ENCODE data around the gene ATP8A2.

Gene ATP8A2

GRCh38 chr13:25733696-25734435 lies 362.1 kb downstream of the ATP8A2 start:
- no peak for DNase-seq

DNA sequence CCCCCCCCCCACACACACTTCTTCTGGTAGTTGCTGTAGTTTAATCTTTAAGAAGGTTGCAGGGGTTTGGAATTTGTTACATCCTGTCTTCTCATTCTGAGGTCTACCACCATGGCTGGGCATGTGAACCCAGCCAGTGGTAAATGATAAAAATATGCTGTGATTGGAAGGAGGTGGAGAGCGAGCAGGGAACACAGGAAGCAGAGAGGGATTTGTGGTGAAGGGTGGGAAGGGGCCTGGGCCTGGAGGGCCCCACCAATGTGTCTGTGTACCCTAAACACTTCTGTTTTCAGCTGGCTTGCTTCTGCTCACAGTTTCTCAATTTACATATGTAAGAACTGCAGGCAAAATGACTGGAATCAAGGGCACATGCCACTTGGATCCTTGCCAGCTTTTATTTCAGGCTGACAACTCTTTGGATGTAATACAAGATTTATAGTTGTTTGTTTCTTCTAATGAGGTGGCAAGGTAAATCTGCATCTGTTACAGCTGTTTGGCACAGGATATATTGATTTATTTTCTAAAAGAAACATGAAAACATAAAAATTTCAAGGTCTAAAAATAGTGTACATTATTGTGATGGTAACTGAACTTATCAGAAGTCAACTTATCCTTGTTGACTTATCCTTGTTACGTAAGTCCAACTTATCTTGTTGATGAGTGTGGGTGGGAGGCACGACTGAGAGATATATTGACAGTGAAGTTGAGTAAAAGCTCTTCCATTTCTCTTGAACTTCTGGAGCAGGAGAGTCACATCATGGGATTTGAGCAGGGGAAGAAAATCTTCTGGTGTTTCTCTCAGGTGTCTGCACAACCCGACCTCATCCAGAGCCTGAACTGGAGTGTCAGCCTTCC lies 366.8 kb downstream of the ATP8A2 start:
- peak; percentile 67 for DNase-seq

DNA sequence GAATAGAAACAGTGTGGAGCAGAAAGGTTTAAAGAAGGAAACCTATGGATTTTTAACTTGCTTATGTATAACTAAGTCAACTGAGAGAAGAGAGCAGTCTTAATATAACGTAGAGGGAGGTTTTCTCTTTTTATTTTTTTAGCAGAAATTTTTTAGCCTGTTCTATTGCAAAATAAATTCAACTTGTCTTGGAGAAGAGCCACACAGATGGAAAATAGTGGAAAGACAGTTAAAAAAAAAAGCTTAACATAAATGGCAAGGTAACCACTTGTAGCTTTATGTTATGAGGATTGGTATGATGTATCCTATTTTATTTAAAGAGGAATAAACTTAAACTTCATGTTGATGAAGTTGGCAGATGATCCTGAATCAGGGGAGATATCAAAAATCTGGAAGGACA lies 367.6 kb downstream of the ATP8A2 start:
- no peak for DNase-seq

DNA sequence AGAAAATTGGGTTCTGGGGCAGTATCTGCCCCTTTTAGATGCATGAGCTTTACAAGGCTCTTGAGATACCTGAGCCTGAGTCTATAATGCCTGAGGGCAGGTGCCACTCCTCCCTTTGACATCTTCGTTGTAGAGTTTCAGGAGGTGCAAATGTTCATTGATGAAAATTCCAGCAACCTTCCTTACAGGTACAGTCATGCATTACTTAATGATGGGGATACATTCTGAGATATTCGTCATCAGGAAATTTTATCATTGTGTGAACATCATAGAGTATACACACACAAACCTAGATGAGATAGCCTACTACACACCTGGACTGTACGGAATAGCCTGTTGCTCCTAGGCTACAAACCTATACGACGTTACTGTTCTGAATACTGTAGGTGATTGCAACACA lies 370.0 kb downstream of the ATP8A2 start:
- no peak for DNase-seq

DNA sequence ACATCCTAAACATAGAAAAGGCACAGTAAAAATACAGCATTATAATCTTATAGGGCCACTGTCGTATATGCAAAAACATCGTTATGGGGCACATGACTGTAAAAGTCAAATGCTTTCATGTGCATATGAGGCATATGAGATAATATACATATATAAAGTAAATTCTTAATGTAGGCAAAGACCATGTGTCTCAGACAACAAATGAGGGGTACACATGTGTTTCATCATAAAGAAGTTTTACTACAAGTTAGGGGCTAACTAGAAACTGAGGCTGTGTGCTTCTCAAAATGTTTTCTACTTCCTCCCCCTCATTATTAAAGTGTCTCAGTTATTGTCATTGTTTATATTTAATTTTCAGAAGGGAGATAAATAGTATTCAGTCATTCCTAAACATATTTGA lies 370.4 kb downstream of the ATP8A2 start:
- DNase-seq: no peak

- no peak for DNase-seq
These were observed 371.6 kb downstream of the ATP8A2 start for GRCh38 chr13:25743421-25743820.

DNA sequence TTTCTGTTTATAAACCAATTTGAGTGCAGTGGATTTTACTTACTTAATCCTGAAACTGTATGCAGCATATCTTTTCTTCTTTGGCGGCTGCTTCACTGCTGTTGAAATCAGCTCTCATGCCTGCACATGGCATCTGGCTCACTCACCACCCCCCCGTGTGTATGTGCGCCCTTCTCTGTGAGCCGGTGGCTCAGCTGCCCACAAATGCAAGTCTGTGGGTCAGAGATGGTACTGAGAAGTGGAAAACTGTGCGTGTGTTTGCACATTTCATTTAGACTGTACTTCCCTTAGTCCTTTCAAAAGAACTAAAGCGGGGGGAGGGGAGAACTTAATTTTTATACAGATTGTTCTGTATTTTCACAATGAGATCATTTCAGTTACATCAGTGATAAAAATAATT lies 372.4 kb downstream of the ATP8A2 start:
- no peak for DNase-seq

- DNase-seq: no peak
These were observed 374.4 kb downstream of the ATP8A2 start for GRCh38 chr13:25746131-25746530.

- DNase-seq: peak; percentile 87
These were observed 381.3 kb downstream of the ATP8A2 start for GRCh38 chr13:25752957-25753551.

DNA sequence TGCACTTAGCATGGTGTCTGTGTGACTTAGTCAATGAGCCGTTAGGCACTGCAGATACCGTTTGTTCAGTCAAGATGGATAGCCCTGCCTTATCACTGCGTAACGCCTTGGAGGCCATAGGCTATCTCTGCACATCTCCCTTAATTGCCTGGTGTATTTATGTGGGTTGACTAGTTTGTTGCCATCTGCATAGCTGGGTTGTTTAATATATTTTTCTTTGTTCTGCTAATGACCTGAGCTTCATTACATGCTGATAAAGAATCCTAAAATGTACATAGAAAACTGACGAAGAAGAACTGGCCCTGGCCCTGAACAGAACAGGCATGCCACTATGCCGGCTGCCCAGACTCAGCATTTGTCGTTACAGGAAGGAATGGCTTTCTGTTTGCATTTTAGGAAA lies 382.2 kb downstream of the ATP8A2 start:
- DNase-seq: no peak

- DNase-seq: no peak
These were observed 384.5 kb downstream of the ATP8A2 start for GRCh38 chr13:25756251-25756650.

GRCh38 chr13:25756912-25757311 lies 385.1 kb downstream of the ATP8A2 start:
- DNase-seq: no peak

GRCh38 chr13:25761041-25761440 lies 389.3 kb downstream of the ATP8A2 start:
- DNase-seq: no peak

DNA sequence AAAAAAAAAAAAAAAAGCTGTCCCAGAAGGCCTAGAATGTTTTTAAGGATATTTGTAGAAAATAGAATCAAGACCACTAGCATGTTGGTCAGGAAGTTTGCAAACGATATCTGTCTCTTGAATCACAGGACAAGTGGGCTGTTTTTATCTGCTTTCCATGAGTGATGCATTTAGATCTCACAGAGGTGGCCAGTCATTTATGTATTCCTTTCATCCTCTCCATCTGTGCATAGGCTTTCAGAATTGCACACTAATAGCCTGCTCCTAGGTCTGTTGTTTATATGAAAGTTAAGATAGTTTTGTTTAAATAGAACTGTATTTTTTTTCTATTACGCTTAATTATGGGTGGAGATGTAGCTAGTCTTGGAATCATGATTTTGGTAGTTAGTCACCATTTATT lies 390.5 kb downstream of the ATP8A2 start:
- no peak for DNase-seq

GRCh38 chr13:25762795-25763377 lies 391.1 kb downstream of the ATP8A2 start:
- DNase-seq: no peak

DNA sequence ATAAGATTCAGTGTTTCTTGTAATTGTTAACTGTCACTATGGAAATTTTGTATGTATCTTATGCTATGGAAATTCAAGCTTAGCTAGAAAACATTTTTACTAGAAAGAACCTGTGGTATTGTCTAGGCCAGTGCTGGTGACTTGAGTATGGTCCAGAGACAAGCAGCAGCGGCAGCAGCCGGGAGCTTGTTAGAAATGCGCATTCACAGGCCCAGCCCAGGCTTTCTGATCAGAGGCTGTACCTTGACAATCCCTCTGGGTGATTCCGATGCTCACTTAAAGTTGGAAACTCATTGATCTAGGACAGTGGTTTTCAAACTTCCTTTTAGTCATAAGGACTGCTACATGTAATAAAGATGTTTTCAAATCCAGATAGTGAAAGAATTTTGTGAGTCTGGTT lies 392.6 kb downstream of the ATP8A2 start:
- DNase-seq: no peak

DNA sequence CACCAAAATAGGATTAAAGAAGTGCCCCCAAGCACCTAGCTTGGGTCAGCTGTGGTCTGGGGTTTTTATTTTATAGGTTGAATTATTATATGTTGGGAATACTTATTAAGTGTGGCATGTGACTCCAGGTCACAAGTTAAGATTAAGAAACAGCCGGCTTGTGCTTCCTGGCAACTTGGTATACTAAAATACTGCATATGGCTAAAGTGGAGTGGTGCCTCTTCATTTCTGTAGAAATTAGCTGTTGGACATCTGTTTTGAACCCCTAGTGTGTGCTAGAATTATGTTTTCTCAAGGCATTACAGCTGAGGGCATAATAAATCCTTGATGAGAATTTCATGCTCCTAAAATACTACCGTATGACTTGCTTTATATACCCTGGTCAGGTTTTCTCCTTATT lies 393.5 kb downstream of the ATP8A2 start:
- DNase-seq: no peak

DNA sequence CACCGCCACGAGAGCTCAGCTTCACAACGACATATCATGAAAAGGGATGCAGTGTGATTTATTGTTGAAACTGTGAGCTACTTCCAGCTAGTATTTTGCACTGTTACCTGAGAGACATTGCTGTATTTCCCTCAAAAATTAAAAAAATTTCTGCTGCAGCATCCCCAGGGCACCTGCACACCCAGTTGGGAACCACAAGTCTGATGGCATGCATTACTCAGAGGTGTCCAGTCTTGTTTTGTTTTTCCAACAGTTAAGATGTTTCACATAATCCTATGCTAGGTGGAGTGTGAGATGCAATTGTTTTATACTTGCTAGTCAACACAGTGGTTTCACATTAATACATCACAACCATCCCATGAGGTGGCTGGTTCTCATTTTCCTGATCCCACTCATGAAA lies 394.8 kb downstream of the ATP8A2 start:
- DNase-seq: no peak

DNA sequence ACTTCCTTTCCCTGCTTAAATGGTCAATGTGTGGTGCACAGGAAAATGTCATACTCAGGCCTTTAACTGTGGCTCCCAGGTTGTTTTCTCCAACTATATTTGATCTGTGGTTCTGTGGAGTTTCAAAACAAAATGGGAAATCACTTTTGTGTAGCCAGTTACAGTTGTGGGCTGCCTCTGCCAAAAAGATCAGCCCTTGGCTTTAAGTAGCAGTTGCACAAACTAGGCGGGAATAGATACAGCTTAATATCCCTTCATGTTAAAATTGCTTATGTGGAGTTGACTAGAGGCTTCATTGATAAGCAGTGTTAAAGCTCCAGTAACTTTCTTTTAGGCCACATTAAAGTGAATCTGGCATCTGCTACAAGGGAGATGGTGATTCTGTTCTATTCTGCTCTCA lies 395.2 kb downstream of the ATP8A2 start:
- DNase-seq: no peak

DNA sequence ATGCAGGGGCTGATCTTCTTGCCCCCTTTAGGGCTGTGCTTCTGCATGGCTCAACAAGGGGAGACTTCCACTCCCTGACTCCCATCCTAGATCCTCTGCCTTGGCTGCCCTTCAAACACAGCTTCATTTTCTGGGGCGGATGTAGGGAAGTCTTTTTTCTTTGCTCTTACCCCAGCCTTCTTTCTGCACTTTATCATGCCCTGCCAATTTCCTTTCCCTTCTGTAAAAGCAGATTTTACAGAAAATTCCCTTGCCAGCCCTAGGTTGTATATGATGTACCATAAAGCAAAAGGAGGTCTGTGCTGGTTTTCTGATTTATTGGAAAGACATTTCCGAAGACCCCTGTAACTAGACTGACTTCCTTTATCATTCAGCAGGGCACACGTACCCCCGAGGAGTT lies 396.6 kb downstream of the ATP8A2 start:
- DNase-seq: no peak

GRCh38 chr13:25768838-25769237 lies 397.1 kb downstream of the ATP8A2 start:
- DNase-seq: no peak

GRCh38 chr13:25770601-25771000 lies 398.8 kb downstream of the ATP8A2 start:
- DNase-seq: no peak

DNA sequence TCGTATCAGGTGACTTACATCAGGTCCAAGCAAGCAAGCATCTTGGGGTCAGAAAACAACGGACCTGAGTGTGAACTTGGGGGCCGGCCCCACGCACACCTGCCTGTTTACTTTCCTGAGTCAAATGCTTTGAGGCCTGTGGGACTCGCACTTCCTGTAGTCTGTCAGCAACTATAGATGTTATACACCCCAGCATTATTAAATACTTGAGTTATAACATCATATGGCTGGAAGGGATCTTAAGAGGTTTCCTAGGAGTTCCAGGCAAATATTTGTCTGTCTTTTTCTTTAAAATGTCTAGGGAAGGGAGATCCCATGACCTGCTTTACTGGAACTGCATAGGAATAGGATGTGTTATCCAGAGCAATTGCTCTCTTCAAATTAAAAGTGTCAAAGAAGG lies 399.4 kb downstream of the ATP8A2 start:
- peak; percentile 54 for DNase-seq

All from left hindlimb (tissue), 1 donor.